Mesothelial cell of epicardium (in vitro differentiated cells): ENCODE measurements around the gene PODNL1. TPM values are rescaled to one million over a fixed set of nuclear protein-coding genes. Genes with fewer than 3 reads are reported as not detected.
A peak's percentile ranks its signal among the peaks of the same experiment; 100 is the strongest.

ENCODE experiments used
- DNase-seq, 2 experiments: peaks; one replicate each; pipeline ENCODE4 v3.0.0; 2021; ENCODE audit warnings: low spot score in 2 of 2; ENCODE audit not compliant: unreplicated experiment in 2 of 2
- H3K27ac Mint-ChIP-seq: 2 replicates; pipeline ENCODE4 v1.8.0; 2021; ENCODE audit warnings: mixed read lengths
- H3K27me3 Mint-ChIP-seq: 2 replicates; pipeline ENCODE4 v1.8.0; 2021; ENCODE audit warnings: low read depth, mixed read lengths
- H3K36me3 Mint-ChIP-seq: 2 replicates; pipeline ENCODE4 v1.8.0; 2021; ENCODE audit warnings: mixed read lengths
- H3K4me1 Mint-ChIP-seq: 2 replicates; pipeline ENCODE4 v1.8.0; 2021; ENCODE audit warnings: mixed read lengths
- H3K4me3 Mint-ChIP-seq: 2 replicates; pipeline ENCODE4 v1.8.0; 2021; ENCODE audit warnings: mild to moderate bottlenecking, moderate library complexity, mixed read lengths
- H3K9me3 Mint-ChIP-seq: 2 replicates; pipeline ENCODE4 v1.8.0; 2021; ENCODE audit warnings: mixed read lengths
- total RNA-seq: library from RNA; stranded (reverse); gene quantifications from 3 replicates; pipeline ENCODE4 v1.2.1, GENCODE V29; 2021
- TF ChIP-seq, protein P1 (sequence below): fragments of 200-600 bp; sonication (generic); IDR thresholded peaks from one replicate; pipeline ENCODE4 v1.5.0; 2021; ENCODE audit warnings: antibody characterized with exemption; ENCODE audit not compliant: unreplicated experiment

The PODNL1 gene
- total RNA-seq, 1 donor from 2014 or later: 1.0 TPM

DNA sequence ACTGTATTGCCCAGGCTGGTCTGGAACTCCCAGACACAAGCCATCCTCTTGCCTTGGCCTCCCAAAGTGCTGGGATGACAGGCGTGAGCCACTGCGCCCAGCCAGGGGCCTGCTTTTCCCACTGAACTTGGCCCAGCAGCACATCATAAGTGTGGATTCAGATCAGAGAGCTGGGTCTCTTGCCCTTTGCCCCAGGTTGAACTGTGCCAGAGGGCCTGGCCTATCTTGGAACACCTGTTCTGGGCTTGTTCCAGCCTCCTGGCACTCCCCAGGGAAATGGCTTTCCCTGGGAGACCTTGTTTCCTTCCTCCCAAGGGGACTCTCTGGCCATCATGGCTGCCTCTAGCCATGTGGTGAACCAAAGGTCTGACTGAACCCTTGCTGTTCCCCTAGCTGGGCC is 28.8 kb downstream of the PODNL1 start:
- TF ChIP-seq, protein P1, sequence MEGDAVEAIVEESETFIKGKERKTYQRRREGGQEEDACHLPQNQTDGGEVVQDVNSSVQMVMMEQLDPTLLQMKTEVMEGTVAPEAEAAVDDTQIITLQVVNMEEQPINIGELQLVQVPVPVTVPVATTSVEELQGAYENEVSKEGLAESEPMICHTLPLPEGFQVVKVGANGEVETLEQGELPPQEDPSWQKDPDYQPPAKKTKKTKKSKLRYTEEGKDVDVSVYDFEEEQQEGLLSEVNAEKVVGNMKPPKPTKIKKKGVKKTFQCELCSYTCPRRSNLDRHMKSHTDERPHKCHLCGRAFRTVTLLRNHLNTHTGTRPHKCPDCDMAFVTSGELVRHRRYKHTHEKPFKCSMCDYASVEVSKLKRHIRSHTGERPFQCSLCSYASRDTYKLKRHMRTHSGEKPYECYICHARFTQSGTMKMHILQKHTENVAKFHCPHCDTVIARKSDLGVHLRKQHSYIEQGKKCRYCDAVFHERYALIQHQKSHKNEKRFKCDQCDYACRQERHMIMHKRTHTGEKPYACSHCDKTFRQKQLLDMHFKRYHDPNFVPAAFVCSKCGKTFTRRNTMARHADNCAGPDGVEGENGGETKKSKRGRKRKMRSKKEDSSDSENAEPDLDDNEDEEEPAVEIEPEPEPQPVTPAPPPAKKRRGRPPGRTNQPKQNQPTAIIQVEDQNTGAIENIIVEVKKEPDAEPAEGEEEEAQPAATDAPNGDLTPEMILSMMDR: no peak
- no peak overlapping the region for H3K4me3 Mint-ChIP-seq
- no peak for DNase-seq
- no peaks in the 10 kb centered on the region for H3K9me3 Mint-ChIP-seq
- no peaks in the 10 kb centered on the region for H3K27me3 Mint-ChIP-seq
- H3K27ac Mint-ChIP-seq: no peak overlapping the region
- peaks cover 17% of the 10 kb centered on the region for H3K36me3 Mint-ChIP-seq
- H3K4me1 Mint-ChIP-seq: peaks cover 11% of the 10 kb centered on the region

DNA sequence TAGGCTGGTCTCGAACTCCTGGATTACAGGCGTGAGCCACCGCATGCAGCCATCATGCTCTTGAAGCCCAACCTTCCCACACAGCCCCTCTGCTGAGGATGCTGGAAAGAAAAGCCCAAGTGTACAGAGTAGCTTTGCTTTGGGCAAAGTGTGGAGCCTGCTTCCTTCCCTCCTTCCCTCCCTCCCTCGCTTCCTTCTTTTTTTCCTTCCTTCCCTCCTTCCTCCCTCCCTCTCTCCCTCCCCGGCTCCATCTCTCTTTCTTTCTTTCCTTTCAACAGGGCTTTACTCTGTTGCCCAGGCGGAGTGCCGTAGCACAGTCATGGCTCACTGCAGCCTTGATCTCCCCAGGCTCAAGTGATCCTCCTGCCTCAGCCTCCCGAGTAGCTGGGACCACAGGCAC is 29.5 kb downstream of the PODNL1 start:
- TF ChIP-seq, protein P1: no peak
- Mint-ChIP-seq H3K4me1 (peaks cover 11% of the 10 kb centered on the region), H3K27ac (no peak overlapping the region), H3K36me3 (peaks cover 17% of the 10 kb centered on the region), H3K4me3 (no peak overlapping the region), H3K9me3 (no peaks in the 10 kb centered on the region), H3K27me3 (no peaks in the 10 kb centered on the region)
- DNase-seq: no peak

DNA sequence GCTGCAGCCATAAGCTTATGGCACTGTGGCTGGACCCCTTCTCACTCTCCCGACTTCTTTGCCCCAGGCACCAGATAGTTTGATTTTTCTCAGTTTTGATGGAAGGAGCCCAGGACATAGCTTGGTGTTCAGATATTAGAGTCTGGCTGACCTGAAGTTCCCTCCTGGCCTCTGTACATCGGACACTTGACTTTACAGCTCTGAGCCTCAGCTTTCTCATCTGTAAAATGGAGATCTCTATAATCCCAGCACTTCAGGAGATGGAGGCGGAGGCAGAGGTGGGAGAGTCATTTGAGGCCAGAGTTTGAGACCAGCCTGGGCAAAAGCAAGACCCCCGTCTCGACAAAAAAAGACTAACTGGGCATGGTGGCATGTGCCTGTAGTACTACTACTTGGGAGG is 31.3 kb downstream of the PODNL1 start:
- peaks cover 11% of the 10 kb centered on the region for H3K4me1 Mint-ChIP-seq
- H3K36me3 Mint-ChIP-seq: peaks cover 15% of the 10 kb centered on the region
- no peak for DNase-seq
- no peak overlapping the region for H3K27ac Mint-ChIP-seq
- no peaks in the 10 kb centered on the region for H3K9me3 Mint-ChIP-seq
- H3K4me3 Mint-ChIP-seq: peak overlapping the region; percentile 78
- TF ChIP-seq, protein P1: no peak
- H3K27me3 Mint-ChIP-seq: no peaks in the 10 kb centered on the region

DNA sequence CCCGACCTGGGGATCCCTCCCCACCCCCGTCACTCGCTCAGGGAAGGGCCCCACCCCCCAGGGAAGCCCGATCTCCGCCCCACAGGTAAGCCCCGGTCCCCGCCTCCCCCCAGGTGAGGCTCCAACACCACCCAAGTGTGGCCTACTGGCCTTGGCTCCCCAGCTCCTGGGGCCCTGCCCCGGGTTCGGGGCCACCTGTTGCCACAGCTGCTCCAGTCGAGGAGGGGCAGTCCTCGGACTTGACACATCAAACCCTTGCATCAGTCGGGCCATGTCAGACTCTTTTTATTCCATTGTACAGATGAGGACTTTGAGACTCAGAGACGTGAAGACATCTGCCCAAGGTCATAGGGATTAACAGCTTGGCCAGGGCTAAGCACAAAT is 31.7 kb downstream of the PODNL1 start:
- Mint-ChIP-seq H3K27ac (no peak overlapping the region), H3K4me3 (peak overlapping the region; percentile 78), H3K9me3 (no peaks in the 10 kb centered on the region), H3K27me3 (no peaks in the 10 kb centered on the region), H3K4me1 (peaks cover 11% of the 10 kb centered on the region), H3K36me3 (peaks cover 15% of the 10 kb centered on the region)
- DNase-seq: no peak
- TF ChIP-seq, protein P1: no peak

DNA sequence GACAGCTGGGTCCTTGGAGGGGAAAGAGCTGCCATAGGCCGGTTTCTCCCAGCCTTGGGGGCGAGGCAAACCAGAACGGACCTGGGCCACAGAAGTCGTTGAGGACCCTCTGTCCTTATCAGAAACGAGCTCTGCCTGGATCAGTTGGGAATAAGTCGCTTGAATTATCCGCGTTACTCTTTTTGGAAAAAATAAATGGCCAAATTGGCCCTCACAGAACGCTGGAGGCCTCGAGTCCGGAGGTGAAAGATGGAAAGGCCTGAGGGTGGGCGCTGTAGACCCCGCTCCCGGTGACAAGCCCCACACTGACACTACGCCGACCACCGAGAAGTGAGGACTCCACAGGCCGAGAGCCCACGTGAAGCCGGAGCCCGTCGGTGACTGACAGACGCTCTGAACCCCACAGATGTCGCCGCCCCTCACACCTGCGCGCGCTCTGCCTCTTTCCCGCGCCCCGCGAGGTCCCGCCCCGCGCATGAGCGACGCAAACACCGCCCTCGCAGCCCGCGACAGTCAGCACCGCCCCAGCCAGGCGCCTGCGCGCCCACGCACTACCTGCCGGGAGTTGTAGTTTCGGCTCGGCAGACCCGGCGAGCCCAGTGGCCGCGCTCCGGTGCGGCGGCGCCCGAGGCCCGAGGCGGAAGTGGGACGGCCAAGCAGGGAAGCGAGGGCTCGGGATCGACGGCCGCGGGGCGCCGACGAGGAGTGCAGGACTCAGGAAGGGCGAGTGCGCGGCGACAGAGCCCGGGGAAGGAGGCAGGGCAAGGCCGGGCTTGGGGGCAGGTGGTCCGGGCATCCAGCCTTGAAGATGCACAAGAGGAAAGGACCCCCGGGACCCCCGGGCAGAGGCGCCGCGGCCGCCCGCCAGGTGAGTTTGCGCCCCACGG is 32.3 kb downstream of the PODNL1 start, which contains the start of the genes BRME1 and CC2D1A:
Gene BRME1, minus strand, starts transcription at position 484 of the 887 bp plus-strand sequence. CDS start 1,225 bp downstream, outside the sequence.
Gene CC2D1A, plus strand, starts transcription at position 568 of the 887 bp plus-strand sequence. Its CDS starts 241 bp downstream, at position 809.
- Mint-ChIP-seq H3K36me3 (peaks cover 10% of the 10 kb centered on the region), H3K9me3 (no peaks in the 10 kb centered on the region), H3K27me3 (no peaks in the 10 kb centered on the region), H3K27ac (peak within 1 kb of the TSS; percentile 61), H3K4me3 (peak within 1 kb of the TSS; percentile 78), H3K4me1 (peaks cover 11% of the 10 kb centered on the region)
- TF ChIP-seq, protein P1: no peak
- DNase-seq: peak; percentile 82 to 92
